Measurements from ENCODE around the gene WNT7B.

Gene WNT7B

DNA sequence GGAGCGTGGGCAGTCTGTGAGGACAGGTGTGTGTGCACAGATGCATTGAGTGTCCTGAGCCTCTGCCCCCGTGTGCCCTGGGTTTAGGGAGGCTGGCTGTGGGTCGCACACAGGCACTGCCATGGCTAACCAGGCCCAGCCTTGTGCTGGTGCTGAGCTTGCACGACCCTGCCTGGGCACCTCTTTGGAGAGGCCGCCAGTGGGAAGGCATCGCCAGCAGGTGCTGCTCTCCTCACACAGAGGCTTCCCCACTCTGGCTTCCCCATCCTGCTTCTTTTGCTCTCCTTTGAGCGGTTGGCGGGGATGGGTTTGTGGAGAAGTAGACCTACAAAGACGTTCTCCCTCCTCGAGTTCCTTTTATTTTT lies 4.1 kb downstream of the WNT7B start:
- H3K27ac ChIP-seq, result no peak overlapping the region
- no peak for TF ChIP-seq ZFX (IDR thresholded peaks at IDR 0.05; ENCODE audit: borderline replicate concordance)
- TF ChIP-seq, protein P1, sequence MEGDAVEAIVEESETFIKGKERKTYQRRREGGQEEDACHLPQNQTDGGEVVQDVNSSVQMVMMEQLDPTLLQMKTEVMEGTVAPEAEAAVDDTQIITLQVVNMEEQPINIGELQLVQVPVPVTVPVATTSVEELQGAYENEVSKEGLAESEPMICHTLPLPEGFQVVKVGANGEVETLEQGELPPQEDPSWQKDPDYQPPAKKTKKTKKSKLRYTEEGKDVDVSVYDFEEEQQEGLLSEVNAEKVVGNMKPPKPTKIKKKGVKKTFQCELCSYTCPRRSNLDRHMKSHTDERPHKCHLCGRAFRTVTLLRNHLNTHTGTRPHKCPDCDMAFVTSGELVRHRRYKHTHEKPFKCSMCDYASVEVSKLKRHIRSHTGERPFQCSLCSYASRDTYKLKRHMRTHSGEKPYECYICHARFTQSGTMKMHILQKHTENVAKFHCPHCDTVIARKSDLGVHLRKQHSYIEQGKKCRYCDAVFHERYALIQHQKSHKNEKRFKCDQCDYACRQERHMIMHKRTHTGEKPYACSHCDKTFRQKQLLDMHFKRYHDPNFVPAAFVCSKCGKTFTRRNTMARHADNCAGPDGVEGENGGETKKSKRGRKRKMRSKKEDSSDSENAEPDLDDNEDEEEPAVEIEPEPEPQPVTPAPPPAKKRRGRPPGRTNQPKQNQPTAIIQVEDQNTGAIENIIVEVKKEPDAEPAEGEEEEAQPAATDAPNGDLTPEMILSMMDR (IDR thresholded peaks at IDR 0.05), result no peak

DNA sequence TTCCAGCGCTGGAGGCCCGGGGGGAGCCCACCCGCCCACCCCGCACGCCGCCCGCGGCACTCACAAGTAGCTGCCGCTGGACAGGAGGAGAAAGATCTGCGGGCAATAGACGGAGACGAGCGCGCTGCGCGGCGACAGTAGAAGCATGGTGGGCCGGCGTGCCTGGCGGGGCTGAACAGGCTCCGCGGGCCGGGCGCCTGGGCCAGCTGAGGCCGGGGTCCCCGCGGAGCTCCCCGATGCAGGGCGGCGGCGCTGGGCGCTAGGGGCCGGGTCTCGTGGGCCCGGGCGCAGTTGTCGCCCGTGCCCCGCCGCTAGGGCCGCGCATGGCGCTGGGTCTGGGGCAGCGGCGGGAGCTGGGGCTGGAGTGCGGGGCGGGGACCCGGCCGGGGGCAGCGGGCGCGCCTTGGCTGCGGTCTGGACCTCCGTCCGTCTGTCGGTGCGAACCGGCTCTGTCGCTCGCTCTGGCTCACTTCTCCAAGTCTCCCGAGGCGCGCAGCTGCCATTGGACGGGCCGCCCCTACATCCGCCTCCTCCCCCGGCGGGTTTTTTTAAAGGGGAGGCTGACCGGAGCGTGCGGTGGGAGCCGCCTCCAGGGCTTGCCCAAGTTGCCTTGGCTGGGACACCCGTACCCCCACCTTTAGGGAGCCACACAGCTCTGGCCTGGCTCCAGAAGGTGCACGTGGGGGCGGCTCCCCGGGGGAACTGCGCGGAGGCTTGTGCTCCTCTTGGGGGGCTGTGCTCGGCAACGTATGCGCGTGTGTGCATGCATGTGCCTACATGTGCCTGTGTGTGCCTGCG lies 4.7 kb downstream of the WNT7B start:
- no peak overlapping the region for H3K27ac ChIP-seq
- TF ChIP-seq, protein P1 (IDR thresholded peaks at IDR 0.05), result peak; percentile 58
- TF ChIP-seq ZFX (IDR thresholded peaks at IDR 0.05; ENCODE audit: borderline replicate concordance), result no peak

DNA sequence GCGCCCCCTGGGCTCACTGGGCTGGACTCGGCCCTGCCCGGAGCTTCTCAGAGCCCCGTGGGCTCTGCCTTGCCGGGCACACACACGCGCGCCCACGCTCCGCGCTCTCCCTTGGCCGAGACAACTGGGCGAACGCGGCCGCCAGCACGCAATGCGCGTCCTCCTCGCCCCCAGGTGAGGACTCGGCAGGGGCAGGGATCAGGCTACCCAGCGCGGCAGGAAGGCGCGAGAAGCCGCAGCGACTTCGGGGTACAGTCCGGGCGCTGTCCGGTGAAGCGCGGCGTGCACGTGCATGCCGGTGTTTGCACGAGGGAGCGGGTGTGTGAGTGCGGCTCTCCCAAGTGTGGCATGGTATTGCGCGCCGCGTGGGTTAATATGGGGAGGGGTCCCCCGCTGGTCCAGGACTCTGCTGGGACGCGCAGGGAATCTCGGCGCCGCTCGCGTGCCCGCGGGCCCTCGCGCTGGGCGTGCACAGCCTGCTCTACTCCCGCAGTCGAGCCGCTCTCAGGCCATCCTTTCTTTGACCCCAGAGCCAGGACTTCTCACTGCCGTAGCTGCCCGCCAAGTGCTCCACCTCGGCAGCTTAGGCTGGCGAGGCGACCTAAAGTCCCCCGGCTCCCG lies 5.4 kb downstream of the WNT7B start:
- TF ChIP-seq ZFX (IDR thresholded peaks at IDR 0.05; ENCODE audit: borderline replicate concordance), result no peak
- TF ChIP-seq, protein P1 (IDR thresholded peaks at IDR 0.05), result no peak
- H3K27ac ChIP-seq, result no peak overlapping the region

DNA sequence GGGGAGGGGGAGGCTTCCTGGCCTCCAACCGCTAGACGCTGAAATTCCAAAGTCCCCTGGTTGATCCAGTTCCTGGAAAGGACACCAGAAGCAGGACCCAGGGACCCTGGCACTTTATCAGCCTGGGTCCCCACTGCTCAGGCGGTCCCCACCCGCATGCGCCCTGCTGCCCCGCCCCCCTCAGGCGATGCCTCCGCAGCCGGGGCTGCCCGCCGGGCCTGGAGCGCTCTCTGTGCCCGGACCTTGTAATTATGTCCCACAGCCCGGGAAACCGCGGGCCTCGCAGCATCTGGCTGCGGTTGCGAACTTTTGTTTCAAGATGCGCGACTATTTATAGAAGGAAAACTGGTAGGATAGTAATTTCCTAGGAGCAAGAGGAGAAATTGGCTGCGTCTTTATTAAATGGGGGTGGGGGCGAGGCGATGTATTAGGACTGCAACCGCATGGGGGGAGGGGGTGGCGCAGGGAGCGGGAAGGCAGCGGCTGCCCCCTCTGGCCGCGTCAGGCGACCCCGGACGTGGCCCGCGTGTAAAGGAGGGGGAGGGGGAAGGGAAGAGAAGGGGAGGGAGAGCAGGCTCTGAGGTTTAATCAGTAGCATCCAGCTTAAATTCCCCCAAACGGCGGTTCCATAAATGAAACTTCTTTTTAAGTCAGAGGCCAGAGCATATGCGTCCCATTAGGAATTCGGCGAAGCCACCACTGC lies 6.1 kb downstream of the WNT7B start:
- TF ChIP-seq ZFX (IDR thresholded peaks at IDR 0.05; ENCODE audit: borderline replicate concordance), result no peak
- TF ChIP-seq, protein P1 (IDR thresholded peaks at IDR 0.05), result peak; percentile 8; the same call in 1 of the 2 replicates
- no peak overlapping the region for H3K27ac ChIP-seq

DNA sequence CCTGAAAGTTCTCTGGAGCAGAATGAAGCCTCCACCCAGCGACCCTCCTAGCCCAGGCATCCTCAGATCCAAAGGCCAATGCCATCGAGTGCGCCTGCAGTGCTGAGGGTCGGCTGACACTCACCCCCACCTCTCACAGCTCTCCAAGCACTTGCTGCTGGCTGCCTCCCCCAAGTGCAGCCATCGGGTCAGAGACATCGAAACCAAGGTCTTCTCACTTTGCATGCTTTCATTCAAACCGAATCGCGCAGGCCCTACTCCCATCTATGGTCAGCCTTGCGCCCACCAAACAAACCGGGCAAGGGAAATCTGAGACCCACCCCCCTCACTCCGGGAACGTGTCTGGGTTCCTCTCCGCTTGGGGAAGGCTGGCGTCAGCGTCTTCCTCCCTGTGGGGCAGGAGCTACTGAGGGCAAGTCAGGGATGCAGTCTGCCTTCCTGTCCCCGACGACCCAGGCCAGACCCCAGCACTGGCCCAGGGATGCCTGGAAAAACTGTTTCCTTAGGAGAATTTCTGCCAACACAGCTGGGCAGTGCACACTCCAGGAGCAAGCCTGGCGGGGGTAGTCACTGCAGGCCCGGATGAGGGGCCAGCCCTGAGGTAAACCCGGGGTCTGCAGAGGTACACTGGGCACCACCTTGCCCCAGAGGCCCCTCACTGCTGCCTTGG lies 7.0 kb downstream of the WNT7B start:
- no peak overlapping the region for H3K27ac ChIP-seq
- no peak for TF ChIP-seq ZFX (IDR thresholded peaks at IDR 0.05; ENCODE audit: borderline replicate concordance)
- TF ChIP-seq, protein P1 (IDR thresholded peaks at IDR 0.05), result no peak

DNA sequence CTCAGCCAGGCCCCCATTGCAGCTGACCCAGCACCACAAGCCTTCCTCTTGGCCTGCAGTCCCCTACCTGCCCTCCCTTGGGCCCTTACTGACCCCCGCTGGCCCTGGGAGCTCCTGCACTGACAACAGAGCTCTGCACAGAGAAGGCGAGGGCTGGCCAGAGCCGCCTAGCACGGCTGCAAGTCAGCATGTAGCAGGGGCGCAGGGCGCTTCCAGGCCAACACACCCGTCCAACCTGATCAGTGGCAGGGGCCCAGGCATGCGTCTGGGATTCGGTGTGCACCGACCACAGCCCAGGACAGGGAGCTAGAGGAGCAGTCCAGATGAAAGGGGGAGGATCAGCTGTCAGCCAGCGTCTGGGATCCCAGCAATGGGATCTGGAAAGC lies 7.6 kb downstream of the WNT7B start:
- TF ChIP-seq, protein P1 (IDR thresholded peaks at IDR 0.05), result peak; percentile 18; the same call in 1 of the 2 replicates
- no peak for TF ChIP-seq ZFX (IDR thresholded peaks at IDR 0.05; ENCODE audit: borderline replicate concordance)
- H3K27ac ChIP-seq, result no peak overlapping the region
